Cortex of kidney (tissue), 1 donor: ENCODE measurements around the gene FHAD1.
"Not testable (repeated sequence)": the region's sequence is repeated elsewhere in the genome, so short reads cannot be mapped to it uniquely, and the experiment has no call there.

Source experiments
- DNase-seq: peaks from one replicate; lab custom pipeline; 2025; lab: John Stamatoyannopoulos, UW

FHAD1 gene

DNA sequence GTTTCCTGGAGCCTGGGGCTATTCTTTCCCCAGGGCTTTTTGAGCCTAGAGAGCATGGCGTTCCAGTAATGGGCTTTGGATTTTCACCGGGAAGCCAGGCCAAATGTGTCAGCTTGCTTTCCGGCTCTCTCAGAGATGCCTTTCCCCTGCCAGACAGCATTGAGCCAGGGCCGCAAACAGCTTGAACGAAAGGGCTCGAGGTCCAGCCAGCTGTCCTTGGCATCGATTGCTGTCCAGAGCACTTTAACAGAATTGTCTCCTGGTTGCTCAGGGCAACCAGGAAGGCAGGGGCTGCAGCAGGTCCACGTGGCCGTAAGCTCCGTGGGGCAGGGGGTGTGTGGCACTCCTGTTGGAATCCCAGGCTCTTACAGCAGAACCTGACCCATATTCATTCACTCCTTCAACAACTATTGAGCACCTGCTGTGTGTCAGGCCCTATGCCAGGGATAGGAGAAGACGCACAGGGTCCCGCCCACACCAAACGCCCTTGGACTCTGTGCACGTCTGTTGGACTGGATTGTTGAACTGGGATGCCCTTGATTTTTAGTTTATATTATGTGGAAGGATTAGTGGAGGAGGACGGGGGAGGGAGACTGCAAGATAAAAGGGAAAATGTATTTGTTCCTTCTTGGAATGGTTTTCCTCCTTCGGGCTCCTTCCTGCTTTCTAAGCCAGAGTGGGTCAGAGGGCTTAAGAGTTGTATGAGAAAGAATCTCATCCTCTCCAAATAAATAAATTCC is 123.9 kb downstream of the FHAD1 start:
- DNase-seq, result no peak

DNA sequence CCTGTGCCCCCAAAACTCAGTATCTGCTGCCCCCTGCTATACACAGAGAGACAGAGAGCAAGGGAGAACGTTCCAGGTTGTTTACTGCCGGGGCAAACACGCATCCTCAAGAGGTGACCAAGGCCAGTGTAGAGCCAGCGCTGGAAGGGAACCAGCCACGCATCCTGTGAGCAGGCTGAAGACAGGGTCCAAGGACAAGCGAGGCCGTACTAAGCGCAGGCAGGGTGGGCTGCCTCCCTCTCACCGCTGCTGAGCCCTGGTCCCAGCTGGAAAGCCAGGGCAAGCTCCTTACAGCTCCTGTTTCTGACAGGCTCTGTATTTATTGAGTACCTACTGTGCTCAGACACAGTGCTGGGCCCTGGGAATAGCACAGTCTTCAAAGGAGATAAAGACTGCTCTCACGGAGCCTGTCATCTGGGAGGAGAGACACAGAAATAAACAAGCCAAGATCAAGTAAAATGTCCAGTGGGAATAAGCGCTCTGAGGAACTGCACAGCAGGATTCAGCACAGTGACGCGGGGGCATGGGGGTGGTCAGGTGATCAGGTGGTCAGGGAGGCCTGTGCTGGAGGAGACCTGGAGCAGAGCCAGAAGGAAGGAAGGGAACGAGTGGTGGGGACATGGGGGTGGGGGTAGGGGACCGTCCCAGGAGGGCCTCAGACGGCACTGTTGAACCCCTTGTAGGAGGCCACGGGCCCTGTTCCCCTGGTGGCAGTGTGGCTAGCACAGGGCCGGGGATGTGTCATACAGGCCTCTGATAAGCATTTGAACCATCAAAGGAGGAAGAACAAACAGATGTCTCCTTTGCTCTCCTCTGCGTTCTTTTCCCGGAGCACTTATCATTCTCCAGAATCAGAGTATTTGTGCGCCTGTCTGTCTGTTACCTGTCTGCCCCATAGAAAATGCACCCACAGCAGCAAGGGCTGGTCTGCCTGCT is 124.9 kb downstream of the FHAD1 start:
- DNase-seq, result no peak

DNA sequence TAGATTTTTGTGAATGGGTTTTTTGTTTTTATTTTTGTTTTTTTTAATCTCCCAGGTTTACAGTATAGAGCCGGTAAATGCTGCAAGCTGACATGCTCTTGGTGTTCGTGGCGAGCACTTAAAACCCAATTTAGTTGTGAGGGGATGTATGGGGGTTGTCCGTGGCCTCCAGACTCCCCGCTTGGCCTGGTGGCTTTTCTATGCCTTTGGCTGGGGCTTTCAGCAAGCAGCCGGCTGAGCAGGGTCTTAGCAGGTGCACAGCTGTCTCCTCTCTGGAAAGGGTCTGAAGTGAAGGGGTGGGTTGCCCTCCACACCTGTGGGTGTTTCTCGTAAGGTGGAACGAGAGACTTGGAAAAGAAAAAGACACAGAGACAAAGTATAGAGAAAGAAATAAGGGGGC is 131.7 kb downstream of the FHAD1 start:
- no peak for DNase-seq

DNA sequence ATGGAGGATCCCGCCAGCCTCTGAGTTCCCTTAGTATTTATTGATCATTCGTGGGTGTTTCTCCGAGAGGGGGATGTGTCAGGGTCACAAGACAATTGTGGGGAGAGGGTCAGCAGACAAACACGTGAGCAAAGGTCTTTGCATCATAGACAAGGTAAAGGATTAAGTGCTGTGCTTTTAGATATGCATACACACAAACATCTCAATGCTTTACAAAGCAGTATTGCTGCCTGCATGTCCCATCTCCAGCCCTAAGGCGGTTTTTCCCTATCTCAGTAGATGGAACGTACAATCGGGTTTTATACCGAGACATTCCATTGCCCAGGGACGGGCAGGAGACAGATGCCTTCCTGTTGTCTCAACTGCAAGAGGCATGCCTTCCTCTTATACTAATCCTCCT is 132.1 kb downstream of the FHAD1 start:
- DNase-seq, result not testable (repeated sequence)

DNA sequence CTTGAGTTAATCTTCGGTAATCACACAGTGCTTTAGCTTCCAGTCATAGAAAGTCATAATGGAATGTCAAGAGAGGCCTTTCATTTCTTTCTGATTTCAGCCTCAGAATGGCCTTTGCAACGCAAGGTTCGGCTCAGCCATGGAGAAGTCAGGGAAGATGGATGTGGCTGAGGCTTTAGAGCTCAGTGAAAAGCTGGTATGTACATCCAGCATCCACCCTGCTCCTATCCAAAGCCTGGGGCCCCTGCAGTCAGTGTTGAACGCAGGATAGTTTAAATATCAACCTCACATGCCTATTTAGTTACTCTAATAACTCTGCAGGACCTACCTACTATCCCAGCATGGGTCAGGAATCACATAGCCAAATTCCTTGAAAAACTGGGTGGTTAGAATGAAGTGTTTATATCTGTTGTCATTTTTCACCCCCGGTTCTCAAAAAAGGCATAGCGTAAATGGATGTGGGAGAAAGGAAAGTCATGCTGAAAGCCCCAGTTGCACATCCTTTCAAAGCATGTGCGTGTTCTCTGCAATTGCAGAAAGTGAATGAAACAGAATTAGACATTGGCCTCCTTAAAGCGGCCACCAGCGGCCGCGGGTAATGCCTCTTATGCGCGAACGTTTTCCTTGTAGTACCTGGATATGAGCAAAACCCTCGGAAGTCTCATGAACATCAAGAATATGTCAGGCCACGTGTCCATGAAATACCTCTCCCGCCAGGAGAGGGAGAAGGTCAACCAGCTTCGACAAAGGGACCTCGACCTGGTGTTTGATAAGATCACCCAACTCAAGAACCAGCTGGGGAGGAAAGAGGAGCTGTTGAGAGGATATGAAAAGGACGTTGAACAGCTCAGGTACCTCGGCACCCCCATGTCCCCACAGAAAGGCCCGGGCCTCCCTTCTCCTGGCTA is 133.8 kb downstream of the FHAD1 start:
- no peak for DNase-seq

DNA sequence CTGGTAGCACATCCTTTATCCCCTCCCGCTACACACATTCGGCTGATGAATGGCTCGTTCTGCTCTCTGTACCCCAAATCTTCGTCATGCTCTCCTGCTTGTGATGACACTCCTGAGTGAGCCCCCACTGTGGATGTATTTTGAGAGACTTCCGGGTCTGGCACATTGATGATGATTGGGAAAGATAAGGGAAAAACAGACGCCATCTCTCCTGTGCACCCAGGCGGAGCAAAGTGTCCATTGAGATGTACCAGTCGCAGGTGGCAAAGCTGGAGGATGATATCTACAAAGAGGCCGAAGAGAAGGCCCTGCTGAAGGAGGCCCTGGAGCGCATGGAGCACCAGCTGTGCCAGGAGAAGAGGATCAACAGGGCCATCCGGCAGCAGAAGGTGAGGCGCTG is 134.8 kb downstream of the FHAD1 start:
- no peak for DNase-seq

DNA sequence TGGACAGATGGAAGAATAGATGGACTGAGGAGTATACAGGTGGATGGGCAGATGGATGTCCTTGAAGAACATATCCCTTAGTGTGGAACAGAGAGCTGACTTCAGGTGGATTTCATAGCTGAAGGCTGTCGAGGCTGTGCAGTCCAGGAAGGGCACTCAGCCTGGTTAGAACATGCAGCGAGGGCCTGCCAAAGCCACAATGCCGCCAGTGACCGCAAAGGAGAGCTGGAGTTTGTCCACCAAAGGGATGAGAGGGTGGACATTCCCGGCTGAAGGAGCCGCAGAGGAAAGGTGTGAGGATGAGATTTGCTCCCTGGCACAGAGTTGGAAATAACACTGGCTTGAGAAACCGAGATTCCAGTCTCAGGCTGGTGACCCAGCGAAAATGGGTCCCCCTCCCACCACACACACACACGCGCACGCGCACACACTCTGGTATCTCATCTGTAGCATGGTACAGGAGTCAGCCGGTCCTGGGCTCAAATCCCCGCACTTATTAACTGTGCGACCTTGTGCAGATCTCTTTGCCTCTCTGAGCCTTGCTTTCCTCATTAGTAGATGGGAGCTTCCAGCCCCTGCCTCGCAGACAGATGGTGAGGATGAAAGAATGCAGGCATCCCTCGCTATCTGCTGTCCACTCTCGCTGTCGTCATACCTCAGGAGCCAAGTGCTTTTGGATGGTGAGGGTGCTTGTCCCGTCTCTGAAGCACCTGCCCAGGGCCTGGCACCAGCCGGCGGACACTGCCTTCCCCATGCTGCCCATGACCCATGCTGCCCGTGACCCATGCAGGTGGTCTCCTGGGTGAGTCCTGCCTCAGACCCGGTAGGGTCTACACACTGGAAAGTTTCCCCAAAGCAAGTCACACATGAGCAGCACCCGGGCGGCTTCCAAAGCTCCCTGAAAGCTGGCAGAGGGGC is 135.8 kb downstream of the FHAD1 start:
- DNase-seq, result no peak

DNA sequence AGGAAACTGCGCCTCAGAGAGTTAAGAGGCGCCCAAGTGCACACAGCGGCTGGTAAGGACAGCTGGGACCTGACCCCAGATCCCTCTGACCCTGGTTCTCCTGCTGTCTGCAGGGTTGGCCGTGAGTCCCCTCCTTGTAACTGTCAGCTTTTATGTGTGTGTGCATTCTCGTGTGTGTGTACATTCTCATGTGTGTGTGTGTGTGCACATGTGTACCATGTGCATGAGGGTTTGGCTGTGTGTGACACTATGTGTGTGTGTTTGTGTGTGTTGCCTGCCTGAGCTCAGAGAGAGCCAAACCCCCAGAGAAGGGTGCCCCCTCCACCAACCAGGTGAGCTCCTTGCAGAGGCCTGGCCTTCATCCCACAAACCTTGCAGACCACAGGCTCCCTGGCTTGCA is 136.8 kb downstream of the FHAD1 start:
- no peak for DNase-seq

DNA sequence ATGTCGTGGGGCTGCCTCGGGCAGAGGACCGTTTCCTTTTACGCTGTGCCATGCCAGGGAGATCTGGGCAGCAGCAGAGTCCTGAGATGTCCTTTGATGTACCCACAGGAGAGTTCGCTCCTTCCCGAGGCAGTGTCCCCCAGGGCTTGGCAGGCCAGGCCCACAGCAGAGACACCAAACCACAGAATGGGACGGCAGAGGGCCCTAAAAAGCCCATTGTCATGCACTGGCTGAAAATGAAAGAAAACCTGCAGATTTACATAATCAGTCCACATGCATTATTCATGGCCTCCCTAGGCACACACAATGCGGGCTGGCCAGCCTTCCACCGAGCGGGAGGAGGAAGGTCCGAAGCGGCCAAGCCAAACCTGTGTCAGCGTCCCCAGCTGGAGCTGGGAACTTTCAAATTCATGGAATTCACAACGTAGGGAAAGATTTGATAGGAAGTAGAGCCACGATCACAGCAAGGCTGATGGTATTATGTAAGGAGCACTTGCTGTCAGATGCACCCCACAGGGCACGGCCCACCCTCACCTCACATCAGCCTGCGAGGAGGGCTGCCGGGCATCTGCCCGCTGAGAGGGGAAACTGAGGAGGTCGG is 137.4 kb downstream of the FHAD1 start:
- no peak for DNase-seq

DNA sequence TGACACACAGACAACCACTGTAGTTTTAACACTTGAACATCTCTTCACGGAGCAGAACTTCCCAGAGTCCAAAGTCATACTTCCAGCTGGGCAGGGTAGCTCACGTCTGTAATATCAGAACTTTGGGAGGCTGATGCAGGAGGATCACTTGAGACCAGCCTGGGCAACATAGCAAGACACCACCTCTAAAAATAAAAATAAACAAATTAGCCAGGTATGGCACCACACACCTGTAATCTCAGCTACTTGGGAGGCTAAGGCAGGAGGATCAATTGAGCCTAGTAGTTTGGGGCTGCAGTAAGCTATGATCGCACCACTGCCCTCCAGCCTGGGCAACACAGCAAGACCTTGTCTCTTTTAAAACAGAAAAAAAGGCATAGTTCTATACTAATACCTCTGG is 138.4 kb downstream of the FHAD1 start:
- no peak for DNase-seq

DNA sequence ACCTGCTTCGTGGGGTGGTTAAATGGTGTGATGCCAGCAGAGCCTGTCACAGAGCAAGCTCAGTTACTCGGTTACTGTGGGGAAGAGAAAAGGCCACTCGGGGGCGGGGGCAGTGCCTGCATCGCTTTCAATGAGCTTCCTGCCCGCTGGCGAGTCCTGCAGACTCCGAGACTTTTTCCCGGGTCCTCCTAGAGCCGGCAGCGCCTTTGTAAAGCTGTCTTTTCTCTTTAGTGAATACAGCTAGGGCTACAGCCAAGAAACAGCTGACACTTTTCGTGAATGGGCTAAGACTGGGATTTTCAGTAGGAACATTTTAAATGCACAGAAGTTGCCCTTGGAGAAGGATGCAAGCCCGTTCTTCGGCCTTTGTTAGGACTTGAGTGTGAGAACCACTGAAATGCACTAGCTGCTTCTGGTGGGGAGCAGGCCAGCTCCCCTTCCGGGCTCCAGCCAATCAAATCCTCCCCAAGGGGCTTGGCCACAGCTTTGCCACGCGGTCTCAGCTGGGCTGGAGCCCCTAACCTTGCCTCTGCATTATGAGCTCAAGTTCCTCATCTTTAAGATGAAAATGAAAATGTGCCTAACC is 139.2 kb downstream of the FHAD1 start:
- DNase-seq, result no peak

DNA sequence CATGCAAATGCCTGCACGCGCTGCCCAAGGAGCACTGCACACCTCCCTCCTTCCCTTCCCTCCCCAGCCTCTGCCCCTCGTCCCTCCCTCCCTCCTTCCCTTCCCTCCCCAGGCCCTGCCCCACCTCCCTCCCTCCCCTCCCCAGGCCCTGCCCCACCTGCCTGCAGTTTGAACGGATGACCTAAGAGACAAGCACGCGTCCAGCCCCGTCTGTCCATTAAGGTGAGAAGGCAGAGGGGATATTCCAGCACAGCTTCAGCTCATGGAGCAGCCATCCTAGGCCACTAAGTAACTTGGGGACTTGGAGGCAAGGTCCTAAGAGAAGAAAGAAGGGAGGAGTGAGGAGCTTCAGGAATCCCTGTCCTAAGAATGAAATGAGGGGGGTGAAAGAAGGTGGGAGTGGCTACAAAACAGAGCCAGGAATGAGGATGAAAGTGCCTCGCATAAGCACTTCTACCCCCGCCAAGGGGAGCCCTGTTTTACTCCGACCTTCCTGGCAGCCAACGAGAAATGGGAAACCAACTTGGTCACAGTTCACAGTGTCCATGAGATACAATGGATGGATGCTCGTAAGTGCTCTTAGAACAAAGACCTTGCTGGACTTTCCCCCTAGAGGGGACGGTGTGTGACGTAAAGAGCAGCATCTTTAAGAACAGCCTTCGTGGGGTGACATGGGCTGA is 141.3 kb downstream of the FHAD1 start:
- no peak for DNase-seq

DNA sequence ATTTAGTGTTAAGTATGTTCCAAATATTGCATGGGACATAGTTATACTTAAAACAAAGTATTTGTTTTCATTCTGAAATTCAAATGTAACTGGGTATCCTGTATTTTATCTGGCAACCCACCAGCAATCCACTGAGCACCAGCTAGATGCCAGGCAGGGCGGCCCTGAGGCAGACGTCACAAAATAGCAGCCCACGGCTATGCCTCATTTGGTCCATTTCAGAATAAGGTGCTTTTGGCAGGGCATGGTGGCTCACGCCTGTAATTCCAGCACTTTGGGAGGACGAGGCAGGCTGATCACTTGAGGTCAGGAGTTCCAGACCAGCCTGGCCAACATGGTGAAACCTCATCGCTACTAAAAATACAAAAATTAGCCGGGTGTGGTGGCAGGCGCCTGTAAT is 142.8 kb downstream of the FHAD1 start:
- not testable (repeated sequence) for DNase-seq

DNA sequence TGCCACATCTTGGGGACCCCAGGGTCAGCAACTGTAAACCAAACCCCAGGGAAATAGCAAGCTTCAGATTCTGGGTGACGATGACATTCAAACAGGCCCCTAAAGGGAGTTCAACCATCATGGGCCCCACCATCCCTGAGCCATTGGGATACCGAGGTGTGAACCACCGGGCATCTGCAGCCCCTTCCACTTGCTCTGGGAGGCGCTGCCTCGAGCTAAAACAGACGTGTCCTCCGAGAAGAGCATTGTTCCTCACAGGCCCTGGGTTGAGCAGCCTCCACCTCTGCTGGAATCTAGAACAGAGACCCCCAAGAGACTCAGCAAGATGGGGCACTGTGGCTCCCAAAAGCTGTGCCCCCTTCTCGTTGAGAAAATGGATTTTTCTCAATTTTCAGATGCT is 143.6 kb downstream of the FHAD1 start:
- DNase-seq, result no peak

DNA sequence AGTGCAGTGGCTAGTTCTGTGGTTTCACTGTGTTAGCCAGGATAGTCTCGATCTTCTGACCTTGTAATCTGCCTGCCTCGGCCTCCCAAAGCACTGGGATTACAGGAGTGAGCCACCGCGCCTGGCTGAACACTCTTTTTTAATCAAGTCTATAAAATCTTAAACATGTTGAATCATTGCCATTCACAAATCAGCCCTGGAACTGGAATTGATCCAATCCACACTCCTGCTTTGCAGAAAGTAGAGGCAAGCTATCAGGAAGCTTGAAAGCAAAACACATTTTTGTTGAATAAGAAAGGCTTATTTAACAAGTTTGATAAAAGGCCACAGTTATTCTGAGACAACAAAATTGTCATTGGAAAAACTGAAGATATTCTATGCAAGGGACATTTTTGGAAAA is 144.3 kb downstream of the FHAD1 start:
- no peak for DNase-seq

DNA sequence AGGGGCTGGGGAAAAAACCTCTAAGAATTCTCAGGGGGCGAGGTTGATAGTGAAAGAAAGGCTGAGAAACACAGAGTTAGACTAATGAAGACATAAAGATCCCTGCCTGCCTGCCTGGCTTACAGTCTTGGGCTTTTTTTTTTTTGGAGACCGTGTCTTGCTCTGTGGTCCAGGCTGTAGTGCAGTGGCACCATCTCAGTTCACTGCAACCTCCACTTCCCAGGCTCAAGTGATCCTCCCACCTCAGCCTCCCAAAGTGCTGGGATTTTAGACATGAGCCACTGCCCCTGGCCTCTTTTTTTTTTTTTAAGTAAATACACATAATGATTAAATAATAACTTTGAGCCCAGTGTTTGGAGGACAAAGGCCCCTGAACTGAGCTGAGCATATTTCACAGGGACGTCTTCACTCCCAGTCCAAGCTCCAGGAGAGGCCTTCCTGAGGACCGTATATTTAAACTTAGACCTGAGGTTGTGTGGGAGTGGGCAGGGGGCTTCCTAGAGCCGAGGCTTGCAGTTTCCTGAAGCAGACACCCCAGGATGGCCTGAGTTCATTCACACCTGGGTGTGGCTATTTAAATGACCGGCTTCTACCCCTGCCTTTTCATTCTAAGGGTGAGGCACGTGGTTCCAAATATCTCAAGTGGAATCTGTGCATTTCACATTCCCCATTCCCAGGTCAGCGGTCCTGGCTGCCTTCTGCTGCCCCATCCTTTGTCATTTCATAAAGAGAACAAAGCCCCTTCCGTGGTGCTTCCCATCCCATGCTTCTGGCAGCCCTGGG is 146.6 kb downstream of the FHAD1 start:
- DNase-seq, result no peak

DNA sequence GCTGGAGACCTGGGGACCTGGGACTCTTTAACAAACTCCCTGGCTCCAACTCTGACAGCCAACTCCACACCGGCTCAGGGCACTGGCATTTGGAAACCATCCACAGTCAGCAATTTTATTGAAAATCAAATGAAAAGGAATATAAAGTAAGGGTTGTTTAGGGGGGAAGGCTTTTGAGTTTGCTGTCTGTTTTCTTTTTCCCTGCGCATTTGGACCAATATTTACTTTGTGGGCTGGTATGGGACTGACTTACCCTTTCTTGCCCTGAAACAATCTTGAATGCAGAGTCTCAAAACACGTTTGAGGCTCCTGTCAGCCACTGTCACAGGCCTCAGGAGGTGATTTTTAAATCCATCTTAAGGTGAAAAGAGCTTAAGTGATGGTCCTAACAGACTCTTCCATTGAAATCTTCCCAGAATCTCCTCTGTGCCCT is 147.3 kb downstream of the FHAD1 start:
- DNase-seq, result no peak

DNA sequence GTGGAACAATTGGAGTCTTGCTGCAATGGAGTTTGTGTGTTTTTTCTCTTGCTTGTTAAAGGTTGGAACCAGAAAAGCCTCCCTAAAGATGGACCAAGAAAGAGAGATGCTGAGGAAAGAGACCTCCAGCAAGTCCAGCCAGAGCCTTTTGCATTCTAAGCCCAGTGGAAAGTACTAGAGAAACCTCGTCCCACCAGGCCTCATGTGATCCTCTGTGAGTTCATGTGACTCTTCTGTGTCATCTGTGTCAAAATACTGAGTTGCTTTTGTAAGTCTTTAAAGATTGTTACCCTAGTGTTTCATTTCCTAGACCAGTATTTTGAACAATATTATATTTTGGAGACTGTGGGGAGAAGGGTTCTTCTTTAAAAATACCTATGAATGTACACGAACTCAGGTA is 150.2 kb downstream of the FHAD1 start:
- DNase-seq, result no peak

DNA sequence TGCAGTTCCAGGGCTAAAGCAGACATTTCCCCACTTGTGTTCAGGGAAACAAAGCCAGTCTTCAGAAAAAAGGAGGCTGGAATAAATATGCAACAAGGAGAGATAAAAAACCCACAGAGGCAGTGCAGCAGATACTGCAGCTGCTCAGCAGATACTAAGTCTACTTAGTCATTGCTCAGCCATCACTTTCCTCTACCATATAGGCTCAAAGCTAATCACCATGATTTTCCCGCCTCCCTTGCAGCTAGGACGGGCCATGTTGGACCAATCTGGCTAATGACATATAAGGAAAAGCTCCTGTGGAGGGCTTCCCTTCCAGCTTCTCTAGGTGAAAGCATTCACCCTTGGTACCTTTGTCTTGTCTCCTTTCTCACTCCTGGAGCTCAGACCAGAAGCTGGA is 152.7 kb downstream of the FHAD1 start:
- no peak for DNase-seq
